ENCODE results near the gene APC2. TPM values are rescaled to one million over a fixed set of nuclear protein-coding genes. Genes with fewer than 3 reads are reported as not detected.

The APC2 gene
- total and polyA plus RNA-seq, 2 donors (not counting 1 experiment from before 2014, with no cell fraction given), result 0.12 to 0.16 TPM

- Histone ChIP-seq H3K27me3 (replicated peaks in 1 of 4; ENCODE audit: control extremely low read depth in 1 of 4, control insufficient read depth in 3 of 4, insufficient read depth in 4 of 4, low read length in 3 of 4) (peaks cover 0 to 23% (median 5%) of the 10 kb centered on the region in 4 experiments), H3K36me3 (replicated peaks in 1 of 2; ENCODE audit: control extremely low read depth in 1 of 2, control insufficient read depth in 1 of 2, extremely low read depth in 1 of 2, insufficient read depth in 2 of 2, low read length in 1 of 2) (no peaks in the 10 kb centered on the region), H3K4me2 (replicated peaks; ENCODE audit: low read depth, low read length, poor library complexity, severe bottlenecking) (peak within 1 kb of the TSS; percentile 99), H3K79me2 (ENCODE audit: control insufficient read depth, insufficient read depth, low read length) (no peaks in the 10 kb centered on the region), H2AFZ (ENCODE audit: insufficient read depth, low read depth, low read length, poor library complexity, severe bottlenecking) (peak within 1 kb of the TSS; percentile 84), H3K4me1 (ENCODE audit: control insufficient read depth in 2 of 2, insufficient read depth in 2 of 2, low read length in 2 of 2) (peaks cover 17 to 24% of the 10 kb centered on the region in 2 donors), H3K4me3 (ENCODE audit: control extremely low read depth in 1 of 5, extremely low read depth in 1 of 5, insufficient read depth in 1 of 5, low read depth in 2 of 5, low read length in 4 of 5) (peak within 1 kb of the TSS; percentile 39 to 69 (median 60)), H3K27ac (ENCODE audit: low read length in 2 of 2) (peak within 1 kb of the TSS in 1 of 2 donors; percentile 19), H4K20me1 (ENCODE audit: control insufficient read depth, insufficient read depth, low read length, poor library complexity, severe bottlenecking) (no peaks in the 10 kb centered on the region), H3K9me3 (ENCODE audit: control extremely low read depth in 1 of 3, control insufficient read depth in 2 of 3, insufficient read depth in 1 of 3, low read length in 2 of 3) (peaks cover 0 to 4% (median 0%) of the 10 kb centered on the region in 3 donors), H3K9ac (ENCODE audit: low read length) (peak within 1 kb of the TSS; percentile 74)
- ChIA-PET POLR2A (no interaction called here), CTCF (no interaction called here)
- Mint-ChIP-seq H3K4me1 (peaks cover 12% of the 10 kb centered on the region), H3K9me3 (ENCODE audit: insufficient read depth) (no peaks in the 10 kb centered on the region), H3K27me3 (peaks cover 4% of the 10 kb centered on the region), H3K4me3 (peak within 1 kb of the TSS; percentile 76), H3K27ac (no peak within 1 kb of the TSS)
- WGBS (ENCODE audit: insufficient coverage), result under 1% methylated on average over 85 of the region's 87 CpGs
- DNase-seq, result peak; percentile 77
- TF ChIP-seq EZH2 (IDR thresholded peaks at IDR 0.05; ENCODE audit: borderline replicate concordance, insufficient read depth, low read depth, low read length, poor library complexity, severe bottlenecking), result no peak
- peak; percentile 71 for TF ChIP-seq CTCF (IDR thresholded peaks at IDR 0.05)
- intact Hi-C loops (cut with micrococcal nuclease), result loop anchor here (1.0 kb wide), 1 partner anchor 18 kb away; the partner anchor contains the start of gene NDUFS7
- peak; percentile 93 for ATAC-seq (ENCODE audit: low read depth)
These were observed 48.6 kb upstream of the APC2 start, which contains the start of gene GAMT for GRCh38 chr19:1401138-1401888. GAMT (minus strand) TSS chr19:1401542; CDS start chr19:1401476, 66 bp downstream.

DNA sequence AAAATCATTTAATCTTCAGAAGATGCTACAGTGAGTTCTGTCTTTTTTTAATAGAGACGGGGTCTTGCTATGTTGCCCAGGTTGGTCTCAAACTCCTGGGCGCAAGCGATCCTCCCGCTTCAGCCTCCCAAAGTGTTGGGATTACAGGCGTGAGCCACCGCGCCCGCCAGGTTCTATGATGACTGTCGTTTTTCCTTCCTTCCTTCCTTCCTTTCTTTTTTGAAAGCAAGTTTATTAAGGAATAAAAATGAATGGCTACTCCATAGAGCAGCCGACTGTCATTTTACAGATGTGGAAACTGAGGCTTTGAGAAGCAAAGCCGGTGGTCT, 48.1 kb upstream of the APC2 start:
- Mint-ChIP-seq H3K4me1 (peaks cover 17% of the 10 kb centered on the region), H3K27ac (no peak overlapping the region), H3K27me3 (peaks cover 4% of the 10 kb centered on the region), H3K4me3 (peak overlapping the region; percentile 65), H3K9me3 (ENCODE audit: insufficient read depth) (no peaks in the 10 kb centered on the region)
- 18% methylated on average over 2 of the region's 11 CpGs for WGBS (ENCODE audit: insufficient coverage)
- Histone ChIP-seq H3K9ac (ENCODE audit: low read length) (peak overlapping the region; percentile 74), H3K4me2 (replicated peaks; ENCODE audit: low read depth, low read length, poor library complexity, severe bottlenecking) (peak overlapping the region; percentile 99), H3K9me3 (ENCODE audit: control extremely low read depth in 1 of 3, control insufficient read depth in 2 of 3, insufficient read depth in 1 of 3, low read length in 2 of 3) (peaks cover 0 to 4% (median 0%) of the 10 kb centered on the region in 3 donors), H4K20me1 (ENCODE audit: control insufficient read depth, insufficient read depth, low read length, poor library complexity, severe bottlenecking) (no peaks in the 10 kb centered on the region), H3K4me3 (ENCODE audit: control extremely low read depth in 1 of 5, extremely low read depth in 1 of 5, insufficient read depth in 1 of 5, low read depth in 2 of 5, low read length in 4 of 5) (peak overlapping the region; percentile 10 to 69 (median 60)), H3K27ac (ENCODE audit: low read length in 2 of 2) (no peak overlapping the region), H3K79me2 (ENCODE audit: control insufficient read depth, insufficient read depth, low read length) (no peaks in the 10 kb centered on the region), H3K36me3 (replicated peaks in 1 of 2; ENCODE audit: control extremely low read depth in 1 of 2, control insufficient read depth in 1 of 2, extremely low read depth in 1 of 2, insufficient read depth in 2 of 2, low read length in 1 of 2) (no peaks in the 10 kb centered on the region), H2AFZ (ENCODE audit: insufficient read depth, low read depth, low read length, poor library complexity, severe bottlenecking) (peak overlapping the region; percentile 84), H3K4me1 (ENCODE audit: control insufficient read depth in 2 of 2, insufficient read depth in 2 of 2, low read length in 2 of 2) (peaks cover 22 to 30% of the 10 kb centered on the region in 2 donors), H3K27me3 (replicated peaks in 1 of 4; ENCODE audit: control extremely low read depth in 1 of 4, control insufficient read depth in 3 of 4, insufficient read depth in 4 of 4, low read length in 3 of 4) (peaks cover 0 to 23% (median 5%) of the 10 kb centered on the region in 4 experiments)
- ATAC-seq (ENCODE audit: low read depth) (no peak), DNase-seq (no peak)
- ChIA-PET CTCF (interaction anchor here (1.5 to 1.6 kb wide), 2 partner anchors 19 to 122 kb away, joined by 4 to 5 read pairs; no protein-coding TSS in a partner anchor), POLR2A (no interaction called here)
- no peak for TF ChIP-seq CTCF (IDR thresholded peaks at IDR 0.05)
- no peak for TF ChIP-seq EZH2 (IDR thresholded peaks at IDR 0.05; ENCODE audit: borderline replicate concordance, insufficient read depth, low read depth, low read length, poor library complexity, severe bottlenecking)
- intact Hi-C loops (cut with micrococcal nuclease), result loop anchor here (1.0 kb wide), 1 partner anchor 19 kb away; the partner anchor contains the start of gene NDUFS7
